22Rv1 (cell line): ENCODE data around the gene LPO.

Experiments
- CTCF ChIP-seq: fragments of 450-650 bp; IDR thresholded peaks from 2 replicates; pipeline ENCODE4 v1.5.1; 2017; ENCODE audit warnings: mild to moderate bottlenecking
- ZFX ChIP-seq: fragments of 450-650 bp; IDR thresholded peaks from 2 replicates; pipeline ENCODE4 v1.6.1; 2017; ENCODE audit warnings: antibody characterized with exemption, borderline replicate concordance

- TF ChIP-seq CTCF (no peak), ZFX (no peak)
These were observed 72.4 kb downstream of the LPO start for GRCh38 chr17:58310511-58311428.
